ENCODE results near the gene RAD21L1.

Gene RAD21L1

GRCh38 chr20:1198751-1199150 lies 27.1 kb upstream of the RAD21L1 start:
- H3K4me3 ChIP-seq (ENCODE audit: low read depth, low read length) = no peak overlapping the region
- TF ChIP-seq CTCF (IDR thresholded peaks at IDR 0.05; ENCODE audit: borderline replicate concordance, insufficient read depth, low read depth, low read length) = no peak

- no peak overlapping the region for H3K4me3 ChIP-seq (ENCODE audit: low read depth, low read length)
- TF ChIP-seq CTCF (IDR thresholded peaks at IDR 0.05; ENCODE audit: borderline replicate concordance, insufficient read depth, low read depth, low read length) = no peak
Measured at GRCh38 chr20:1199212-1199873, 26.5 kb upstream of the RAD21L1 start.

- no peak for TF ChIP-seq CTCF (IDR thresholded peaks at IDR 0.05; ENCODE audit: borderline replicate concordance, insufficient read depth, low read depth, low read length)
- H3K4me3 ChIP-seq (ENCODE audit: low read depth, low read length) = no peak overlapping the region
Measured at GRCh38 chr20:1199964-1200363, 25.9 kb upstream of the RAD21L1 start.

- no peak within 1 kb of the TSS for H3K4me3 ChIP-seq (ENCODE audit: low read depth, low read length)
- no peak for TF ChIP-seq CTCF (IDR thresholded peaks at IDR 0.05; ENCODE audit: borderline replicate concordance, insufficient read depth, low read depth, low read length)
Measured at GRCh38 chr20:1202762-1203504, 22.9 kb upstream of the RAD21L1 start, which contains the start of gene C20orf202. Gene C20orf202, plus strand, starts transcription at chr20:1203454. Its CDS starts 132 bp downstream, at chr20:1203586.

- H3K4me3 ChIP-seq (ENCODE audit: low read depth, low read length) = no peak overlapping the region
- no peak for TF ChIP-seq CTCF (IDR thresholded peaks at IDR 0.05; ENCODE audit: borderline replicate concordance, insufficient read depth, low read depth, low read length)
Measured at GRCh38 chr20:1203630-1204029, 22.2 kb upstream of the RAD21L1 start.

GRCh38 chr20:1204113-1204512 lies 21.7 kb upstream of the RAD21L1 start:
- no peak for TF ChIP-seq CTCF (IDR thresholded peaks at IDR 0.05; ENCODE audit: borderline replicate concordance, insufficient read depth, low read depth, low read length)
- no peak overlapping the region for H3K4me3 ChIP-seq (ENCODE audit: low read depth, low read length)

GRCh38 chr20:1204576-1204975 lies 21.3 kb upstream of the RAD21L1 start:
- TF ChIP-seq CTCF (IDR thresholded peaks at IDR 0.05; ENCODE audit: borderline replicate concordance, insufficient read depth, low read depth, low read length) = no peak
- no peak overlapping the region for H3K4me3 ChIP-seq (ENCODE audit: low read depth, low read length)
